ENCODE measurements around the gene CYP24A1.

The CYP24A1 gene

GRCh38 chr20:54172856-54173652 is 732 bp downstream of the CYP24A1 start:
- Histone ChIP-seq H3K36me3 (ENCODE audit: insufficient read depth, low read length) (no peaks in the 10 kb centered on the region), H3K4me1 (ENCODE audit: control insufficient read depth, insufficient read depth, low read length, unreplicated experiment) (peaks cover 20% of the 10 kb centered on the region), H2AFZ (ENCODE audit: low read length, unreplicated experiment) (peak overlapping the region; percentile 3), H3K27ac (ENCODE audit: low read depth, low read length) (no peak overlapping the region), H3K27me3 (ENCODE audit: insufficient read depth, low read length) (peaks cover 45% of the 10 kb centered on the region), H3K79me2 (ENCODE audit: control insufficient read depth, insufficient read depth, low read length, unreplicated experiment) (no peaks in the 10 kb centered on the region), H3K4me3 (ENCODE audit: low read depth, low read length) (peak overlapping the region; percentile 72)

GRCh38 chr20:54172532-54172855 is 1.3 kb downstream of the CYP24A1 start:
- no peak overlapping the region for H3K27ac ChIP-seq (ENCODE audit: low read depth, low read length)
- H3K4me1 ChIP-seq (ENCODE audit: control insufficient read depth, insufficient read depth, low read length, unreplicated experiment) = peaks cover 20% of the 10 kb centered on the region
- peaks cover 45% of the 10 kb centered on the region for H3K27me3 ChIP-seq (ENCODE audit: insufficient read depth, low read length)
- no peaks in the 10 kb centered on the region for H3K79me2 ChIP-seq (ENCODE audit: control insufficient read depth, insufficient read depth, low read length, unreplicated experiment)
- peak overlapping the region; percentile 72 for H3K4me3 ChIP-seq (ENCODE audit: low read depth, low read length)
- no peak overlapping the region for H2AFZ ChIP-seq (ENCODE audit: low read length, unreplicated experiment)
- no peaks in the 10 kb centered on the region for H3K36me3 ChIP-seq (ENCODE audit: insufficient read depth, low read length)

DNA sequence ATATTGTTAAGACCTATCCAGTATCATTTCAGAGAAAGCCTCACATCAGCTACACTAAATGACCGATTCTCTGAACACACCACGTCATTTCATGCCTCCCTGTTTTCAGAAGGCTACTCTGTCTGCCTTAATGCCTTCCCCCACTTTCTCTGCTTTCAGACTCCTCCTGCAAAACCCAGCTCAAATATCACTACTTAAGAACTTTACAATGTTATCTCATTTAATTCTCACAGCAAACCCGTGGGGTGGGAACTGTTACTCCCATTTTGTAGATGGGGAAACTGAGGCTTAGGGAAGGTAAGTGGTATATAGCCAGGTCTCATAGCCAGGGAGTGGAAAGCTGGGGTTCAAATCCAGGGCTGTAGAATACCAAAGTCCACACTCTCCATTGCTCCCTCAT is 2.8 kb downstream of the CYP24A1 start:
- peaks cover 20% of the 10 kb centered on the region for H3K4me1 ChIP-seq (ENCODE audit: control insufficient read depth, insufficient read depth, low read length, unreplicated experiment)
- H2AFZ ChIP-seq (ENCODE audit: low read length, unreplicated experiment) = no peak overlapping the region
- no peak overlapping the region for H3K27ac ChIP-seq (ENCODE audit: low read depth, low read length)
- no peak overlapping the region for H3K4me3 ChIP-seq (ENCODE audit: low read depth, low read length)
- H3K79me2 ChIP-seq (ENCODE audit: control insufficient read depth, insufficient read depth, low read length, unreplicated experiment) = no peaks in the 10 kb centered on the region
- H3K36me3 ChIP-seq (ENCODE audit: insufficient read depth, low read length) = no peaks in the 10 kb centered on the region
- peaks cover 45% of the 10 kb centered on the region for H3K27me3 ChIP-seq (ENCODE audit: insufficient read depth, low read length)

- Histone ChIP-seq H3K79me2 (ENCODE audit: control insufficient read depth, insufficient read depth, low read length, unreplicated experiment) (no peaks in the 10 kb centered on the region), H3K27ac (ENCODE audit: low read depth, low read length) (no peak overlapping the region), H2AFZ (ENCODE audit: low read length, unreplicated experiment) (no peak overlapping the region), H3K4me1 (ENCODE audit: control insufficient read depth, insufficient read depth, low read length, unreplicated experiment) (peaks cover 20% of the 10 kb centered on the region), H3K4me3 (ENCODE audit: low read depth, low read length) (no peak overlapping the region), H3K27me3 (ENCODE audit: insufficient read depth, low read length) (peaks cover 45% of the 10 kb centered on the region), H3K36me3 (ENCODE audit: insufficient read depth, low read length) (no peaks in the 10 kb centered on the region)
Measured at GRCh38 chr20:54170026-54170471, 3.7 kb downstream of the CYP24A1 start.

DNA sequence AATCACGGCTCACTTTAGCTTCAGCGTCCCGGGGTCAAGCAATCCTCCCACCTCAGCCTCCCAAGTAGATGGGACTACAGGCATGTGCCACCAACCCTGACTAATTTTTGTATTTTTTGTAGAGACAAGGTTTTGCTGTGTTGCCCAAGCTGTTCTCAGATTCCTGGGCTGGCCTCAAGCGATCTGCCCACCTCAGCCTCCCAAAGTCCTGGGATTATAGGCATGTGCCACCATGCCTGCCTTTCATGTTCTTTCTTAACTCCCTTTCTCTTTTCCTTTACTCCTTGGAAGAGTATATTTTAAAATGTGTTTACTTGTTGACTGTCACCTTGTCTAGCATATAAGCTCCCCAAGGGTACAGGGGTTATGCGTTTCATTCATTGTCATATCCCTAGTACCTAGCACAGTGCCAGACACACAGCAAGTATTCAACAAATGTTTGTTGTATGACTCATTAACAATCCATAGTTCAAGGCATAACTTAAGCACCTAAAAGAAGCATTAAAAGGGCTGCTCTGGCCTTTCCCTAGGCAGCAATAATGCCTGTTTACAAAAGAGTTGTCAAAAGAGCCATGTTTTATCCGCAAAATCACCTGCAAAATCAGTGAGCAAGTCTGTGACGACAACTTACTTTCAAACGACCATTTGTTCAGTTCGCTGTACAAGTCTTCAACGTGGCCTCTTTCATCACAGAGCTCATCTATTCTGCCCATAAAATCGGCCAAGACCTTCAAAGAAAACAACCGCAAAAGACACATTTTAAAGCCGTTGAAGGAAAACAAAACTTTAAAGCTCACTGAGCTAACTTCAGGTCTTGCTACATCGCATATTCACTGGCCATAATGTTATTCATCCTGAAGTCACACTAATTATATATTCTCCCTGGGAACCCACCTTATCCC is 4.6 kb downstream of the CYP24A1 start:
- Histone ChIP-seq H3K4me1 (ENCODE audit: control insufficient read depth, insufficient read depth, low read length, unreplicated experiment) (peaks cover 13% of the 10 kb centered on the region), H3K79me2 (ENCODE audit: control insufficient read depth, insufficient read depth, low read length, unreplicated experiment) (no peaks in the 10 kb centered on the region), H3K27ac (ENCODE audit: low read depth, low read length) (no peak overlapping the region), H3K27me3 (ENCODE audit: insufficient read depth, low read length) (peaks cover 37% of the 10 kb centered on the region), H3K4me3 (ENCODE audit: low read depth, low read length) (no peak overlapping the region), H3K36me3 (ENCODE audit: insufficient read depth, low read length) (no peaks in the 10 kb centered on the region), H2AFZ (ENCODE audit: low read length, unreplicated experiment) (no peak overlapping the region)

- no peak overlapping the region for H3K4me3 ChIP-seq (ENCODE audit: low read depth, low read length)
- H3K36me3 ChIP-seq (ENCODE audit: insufficient read depth, low read length) = no peaks in the 10 kb centered on the region
- no peak overlapping the region for H3K27ac ChIP-seq (ENCODE audit: low read depth, low read length)
- H3K27me3 ChIP-seq (ENCODE audit: insufficient read depth, low read length) = peaks cover 26% of the 10 kb centered on the region
- peaks cover 10% of the 10 kb centered on the region for H3K4me1 ChIP-seq (ENCODE audit: control insufficient read depth, insufficient read depth, low read length, unreplicated experiment)
- no peaks in the 10 kb centered on the region for H3K79me2 ChIP-seq (ENCODE audit: control insufficient read depth, insufficient read depth, low read length, unreplicated experiment)
- H2AFZ ChIP-seq (ENCODE audit: low read length, unreplicated experiment) = no peak overlapping the region
Measured at GRCh38 chr20:54167909-54168872, 5.6 kb downstream of the CYP24A1 start.

DNA sequence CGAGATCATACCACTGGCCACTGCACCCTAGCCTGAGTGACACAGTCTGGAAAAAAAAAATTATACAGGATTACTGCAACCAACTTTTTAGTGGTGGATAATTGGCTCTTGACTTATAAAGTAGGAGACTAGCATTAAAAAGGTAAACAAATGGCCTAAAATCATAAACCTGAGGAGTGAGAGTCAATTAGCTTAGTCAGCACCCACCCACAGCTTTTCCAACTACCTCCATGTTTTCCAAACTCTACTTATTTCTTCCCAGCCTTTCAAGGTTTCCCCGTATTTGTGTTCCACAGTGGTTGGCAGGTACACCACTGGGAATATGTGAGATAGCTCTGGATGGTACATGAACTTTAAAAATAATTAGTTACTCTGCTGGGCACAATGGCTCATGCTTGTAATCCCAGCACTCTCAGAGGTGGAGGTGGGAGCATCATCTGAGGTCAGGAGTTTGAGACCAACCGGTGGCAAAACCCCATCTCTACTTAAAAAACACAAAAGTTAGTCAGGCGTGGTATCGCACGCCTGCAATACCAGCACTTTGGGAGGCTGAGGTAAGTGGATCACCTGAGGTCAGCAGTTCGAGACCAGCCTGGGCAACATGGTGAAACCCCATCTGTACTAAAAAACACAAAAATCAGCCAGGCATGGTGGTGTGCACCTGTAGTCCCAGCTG is 6.7 kb downstream of the CYP24A1 start:
- Histone ChIP-seq H3K36me3 (ENCODE audit: insufficient read depth, low read length) (no peaks in the 10 kb centered on the region), H3K4me1 (ENCODE audit: control insufficient read depth, insufficient read depth, low read length, unreplicated experiment) (peaks cover 10% of the 10 kb centered on the region), H2AFZ (ENCODE audit: low read length, unreplicated experiment) (no peak overlapping the region), H3K4me3 (ENCODE audit: low read depth, low read length) (no peak overlapping the region), H3K79me2 (ENCODE audit: control insufficient read depth, insufficient read depth, low read length, unreplicated experiment) (no peaks in the 10 kb centered on the region), H3K27ac (ENCODE audit: low read depth, low read length) (no peak overlapping the region), H3K27me3 (ENCODE audit: insufficient read depth, low read length) (peaks cover 16% of the 10 kb centered on the region)

DNA sequence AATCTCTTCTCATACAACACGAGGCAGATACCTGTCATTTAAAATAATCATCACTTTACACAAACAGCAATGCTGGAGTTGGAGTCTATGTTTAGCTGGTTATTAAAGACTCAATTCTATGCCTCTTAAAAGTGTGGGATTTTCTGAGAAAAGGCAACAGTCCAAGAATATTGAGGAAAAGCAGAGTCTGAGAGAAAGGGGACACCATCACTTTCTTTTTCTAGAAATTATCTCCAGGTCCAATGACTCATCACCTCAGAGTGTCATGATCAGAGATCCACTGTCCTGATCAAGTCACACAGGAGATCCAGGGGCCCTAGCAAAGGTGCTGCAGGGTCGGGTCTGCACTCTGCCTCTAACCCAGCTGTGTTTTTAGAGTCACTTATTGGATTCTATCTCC is 8.0 kb downstream of the CYP24A1 start:
- Histone ChIP-seq H3K79me2 (ENCODE audit: control insufficient read depth, insufficient read depth, low read length, unreplicated experiment) (no peaks in the 10 kb centered on the region), H3K4me1 (ENCODE audit: control insufficient read depth, insufficient read depth, low read length, unreplicated experiment) (peaks cover 10% of the 10 kb centered on the region), H3K27me3 (ENCODE audit: insufficient read depth, low read length) (peaks cover 2% of the 10 kb centered on the region), H3K4me3 (ENCODE audit: low read depth, low read length) (no peak overlapping the region), H2AFZ (ENCODE audit: low read length, unreplicated experiment) (no peak overlapping the region), H3K36me3 (ENCODE audit: insufficient read depth, low read length) (no peaks in the 10 kb centered on the region), H3K27ac (ENCODE audit: low read depth, low read length) (no peak overlapping the region)

GRCh38 chr20:54165014-54165413 is 8.8 kb downstream of the CYP24A1 start:
- Histone ChIP-seq H3K27me3 (ENCODE audit: insufficient read depth, low read length) (no peaks in the 10 kb centered on the region; the same call in 1 of the 2 replicates), H3K79me2 (ENCODE audit: control insufficient read depth, insufficient read depth, low read length, unreplicated experiment) (no peaks in the 10 kb centered on the region), H3K4me3 (ENCODE audit: low read depth, low read length) (no peak overlapping the region), H3K27ac (ENCODE audit: low read depth, low read length) (no peak overlapping the region), H3K36me3 (ENCODE audit: insufficient read depth, low read length) (no peaks in the 10 kb centered on the region), H2AFZ (ENCODE audit: low read length, unreplicated experiment) (no peak overlapping the region), H3K4me1 (ENCODE audit: control insufficient read depth, insufficient read depth, low read length, unreplicated experiment) (peaks cover 9% of the 10 kb centered on the region)

GRCh38 chr20:54163402-54163801 is 10.4 kb downstream of the CYP24A1 start:
- Histone ChIP-seq H3K4me3 (ENCODE audit: low read depth, low read length) (no peak overlapping the region), H3K36me3 (ENCODE audit: insufficient read depth, low read length) (no peaks in the 10 kb centered on the region), H3K4me1 (ENCODE audit: control insufficient read depth, insufficient read depth, low read length, unreplicated experiment) (no peaks in the 10 kb centered on the region), H3K27me3 (ENCODE audit: insufficient read depth, low read length) (no peaks in the 10 kb centered on the region; the same call in 1 of the 2 replicates), H3K27ac (ENCODE audit: low read depth, low read length) (no peak overlapping the region), H2AFZ (ENCODE audit: low read length, unreplicated experiment) (no peak overlapping the region), H3K79me2 (ENCODE audit: control insufficient read depth, insufficient read depth, low read length, unreplicated experiment) (no peaks in the 10 kb centered on the region)
